Measurements from ENCODE around the gene MAPK13.

- TF ChIP-seq CTCF (conservative IDR thresholded peaks at IDR 0.05; ENCODE audit: low read depth, low read length) (no peak), EZH2 (IDR thresholded peaks at IDR 0.05; ENCODE audit: borderline replicate concordance, low read depth, low read length, poor library complexity, severe bottlenecking) (no peak)
Observed at GRCh38 chr6:36130667-36131510, 576 bp downstream of the MAPK13 start.
